ENCODE measurements around the gene ENPP6. TPM values are rescaled to one million over a fixed set of nuclear protein-coding genes. Genes with fewer than 3 reads are reported as not detected.

The ENPP6 gene
- total RNA-seq, 1 experiment from 2014 or later: not detected

DNA sequence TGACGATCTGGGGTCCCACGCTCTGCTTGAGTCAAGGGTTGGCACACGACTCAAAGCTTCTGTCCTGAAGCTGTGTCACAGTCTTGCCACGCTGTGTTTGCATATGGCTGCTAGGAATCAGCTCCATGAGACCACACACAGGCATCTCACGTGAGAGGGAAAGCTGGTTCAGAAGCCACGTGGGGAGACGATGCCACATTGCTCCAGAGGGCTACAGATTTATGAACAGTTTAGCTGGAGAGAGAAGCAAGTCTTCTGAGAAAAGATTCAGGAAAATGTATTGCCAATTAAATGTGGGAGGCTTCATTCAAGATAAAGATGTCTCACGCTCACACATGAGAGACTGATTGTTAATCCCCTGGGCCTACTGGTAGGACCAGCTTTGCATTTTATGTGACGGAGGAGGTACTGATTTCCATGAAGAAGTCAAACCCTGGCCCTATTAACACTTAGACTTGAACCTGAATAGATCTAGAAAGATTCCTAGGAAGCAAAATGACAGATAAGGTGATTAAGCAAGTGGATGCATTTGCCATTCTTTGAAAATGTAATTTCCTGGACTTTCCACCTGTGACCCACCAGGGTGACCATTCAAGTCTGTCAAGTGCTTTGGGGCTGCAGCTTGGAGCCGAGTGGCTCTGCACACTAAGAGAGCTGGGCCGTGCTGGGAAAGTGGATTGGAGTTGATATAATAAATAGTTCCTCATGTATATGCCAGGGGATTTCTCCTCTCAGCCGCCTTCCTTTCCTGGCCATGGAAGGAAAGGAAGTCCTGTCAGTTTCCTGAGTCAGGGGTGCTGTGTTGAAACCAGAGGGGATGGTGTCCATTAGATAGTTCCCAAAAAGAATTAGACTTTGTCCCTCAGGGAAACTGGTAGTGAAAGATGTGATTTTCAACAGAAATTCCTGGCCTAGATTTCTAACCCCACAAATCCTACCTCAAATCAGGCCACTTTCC lies 29.0 kb downstream of the ENPP6 start:
- DNase-seq (no peak), ATAC-seq (no peak)
- H3K4me1 ChIP-seq (ENCODE audit: insufficient read depth, low read length): no peaks in the 10 kb centered on the region
- no peaks in the 10 kb centered on the region for H3K36me3 ChIP-seq (ENCODE audit: low read depth, low read length)
- peaks cover 21% of the 10 kb centered on the region for H3K27me3 ChIP-seq (ENCODE audit: low read length)
- no peaks in the 10 kb centered on the region for H3K9me2 ChIP-seq (replicated peaks; ENCODE audit: low read length)
- no peaks in the 10 kb centered on the region for H3F3A ChIP-seq (ENCODE audit: low read length, unreplicated experiment)
- H2AFZ ChIP-seq (ENCODE audit: low read length): no peak overlapping the region
- ChIA-PET CTCF (no interaction called here), POLR2A (ENCODE audit: unreplicated experiment) (no interaction called here)
- no peaks in the 10 kb centered on the region for H4K20me1 ChIP-seq (ENCODE audit: low read length)
- H3K9me3 ChIP-seq (ENCODE audit: low read length): no peaks in the 10 kb centered on the region
- H3K4me2 ChIP-seq (ENCODE audit: low read length): no peak overlapping the region
- intact Hi-C loops (cut with micrococcal nuclease): no loop called here
- TF ChIP-seq, protein P1, sequence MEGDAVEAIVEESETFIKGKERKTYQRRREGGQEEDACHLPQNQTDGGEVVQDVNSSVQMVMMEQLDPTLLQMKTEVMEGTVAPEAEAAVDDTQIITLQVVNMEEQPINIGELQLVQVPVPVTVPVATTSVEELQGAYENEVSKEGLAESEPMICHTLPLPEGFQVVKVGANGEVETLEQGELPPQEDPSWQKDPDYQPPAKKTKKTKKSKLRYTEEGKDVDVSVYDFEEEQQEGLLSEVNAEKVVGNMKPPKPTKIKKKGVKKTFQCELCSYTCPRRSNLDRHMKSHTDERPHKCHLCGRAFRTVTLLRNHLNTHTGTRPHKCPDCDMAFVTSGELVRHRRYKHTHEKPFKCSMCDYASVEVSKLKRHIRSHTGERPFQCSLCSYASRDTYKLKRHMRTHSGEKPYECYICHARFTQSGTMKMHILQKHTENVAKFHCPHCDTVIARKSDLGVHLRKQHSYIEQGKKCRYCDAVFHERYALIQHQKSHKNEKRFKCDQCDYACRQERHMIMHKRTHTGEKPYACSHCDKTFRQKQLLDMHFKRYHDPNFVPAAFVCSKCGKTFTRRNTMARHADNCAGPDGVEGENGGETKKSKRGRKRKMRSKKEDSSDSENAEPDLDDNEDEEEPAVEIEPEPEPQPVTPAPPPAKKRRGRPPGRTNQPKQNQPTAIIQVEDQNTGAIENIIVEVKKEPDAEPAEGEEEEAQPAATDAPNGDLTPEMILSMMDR (conservative IDR thresholded peaks at IDR 0.05; ENCODE audit: low read depth, low read length): no peak
- TF ChIP-seq EZH2phosphoT487 (IDR thresholded peaks at IDR 0.05; ENCODE audit: borderline replicate concordance, low read length): no peak
- no peak for TF ChIP-seq EZH2 (IDR thresholded peaks at IDR 0.05; ENCODE audit: low read length, unreplicated experiment)
- no peak overlapping the region for H3K9ac ChIP-seq (ENCODE audit: low read length)
- H3K4me3 ChIP-seq (ENCODE audit: low read length): no peak overlapping the region
- BruUV-seq (replicated peaks): no TSS peak
- no peak overlapping the region for H3K27ac ChIP-seq (ENCODE audit: low read length)
- H3K79me2 ChIP-seq (ENCODE audit: low read length): no peaks in the 10 kb centered on the region

DNA sequence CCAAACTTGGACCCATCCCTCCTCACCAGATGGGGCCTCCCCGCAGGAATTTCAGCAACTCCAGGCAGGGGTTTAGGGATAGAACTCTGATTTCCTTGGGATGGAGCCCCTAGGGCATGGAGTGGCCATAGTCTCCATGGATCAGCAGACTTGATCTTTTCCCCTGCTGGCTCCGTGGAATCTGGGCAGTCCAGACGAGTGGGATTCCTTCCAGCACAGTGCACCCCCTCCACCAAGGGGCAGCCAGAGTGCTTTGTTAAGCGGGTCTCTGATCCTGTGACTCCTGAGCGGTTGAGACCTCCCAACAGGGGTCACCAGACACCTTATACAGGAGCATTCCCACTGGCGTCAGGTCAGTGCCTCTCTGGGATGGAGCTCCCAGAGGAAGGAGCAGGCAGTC lies 40.4 kb downstream of the ENPP6 start:
- no peak overlapping the region for H3K27ac ChIP-seq (ENCODE audit: low read length)
- CTCF ChIA-PET: no interaction called here
- TF ChIP-seq, protein P1 (conservative IDR thresholded peaks at IDR 0.05; ENCODE audit: low read depth, low read length): no peak
- TF ChIP-seq EZH2phosphoT487 (IDR thresholded peaks at IDR 0.05; ENCODE audit: borderline replicate concordance, low read length) (no peak), EZH2 (IDR thresholded peaks at IDR 0.05; ENCODE audit: low read length, unreplicated experiment) (no peak)

More for the DNA sequence above, 40.4 kb downstream of the ENPP6 start:
- no TSS peak for BruUV-seq (replicated peaks)
- Histone ChIP-seq H3K4me2 (ENCODE audit: low read length) (no peak overlapping the region), H4K20me1 (ENCODE audit: low read length) (no peaks in the 10 kb centered on the region), H3K9ac (ENCODE audit: low read length) (no peak overlapping the region), H3K36me3 (ENCODE audit: low read depth, low read length) (no peaks in the 10 kb centered on the region), H3K4me3 (ENCODE audit: low read length) (no peak overlapping the region), H3K79me2 (ENCODE audit: low read length) (no peaks in the 10 kb centered on the region), H2AFZ (ENCODE audit: low read length) (no peak overlapping the region), H3K9me2 (replicated peaks; ENCODE audit: low read length) (no peaks in the 10 kb centered on the region), H3K27me3 (ENCODE audit: low read length) (peaks cover 23% of the 10 kb centered on the region; the same call in 1 of the 2 replicates), H3K4me1 (ENCODE audit: insufficient read depth, low read length) (no peaks in the 10 kb centered on the region), H3K9me3 (ENCODE audit: low read length) (no peaks in the 10 kb centered on the region), H3F3A (ENCODE audit: low read length, unreplicated experiment) (no peaks in the 10 kb centered on the region)
- intact Hi-C loops (cut with micrococcal nuclease): no loop called here
- DNase-seq (no peak), ATAC-seq (no peak)
- POLR2A ChIA-PET (ENCODE audit: unreplicated experiment): no interaction called here

All from PC-3 (cell line).